ENCODE data around the gene C12orf42. TPM values are rescaled to one million over a fixed set of nuclear protein-coding genes. Genes with fewer than 3 reads are reported as not detected.
A peak's percentile ranks its signal among the peaks of the same experiment; 100 is the strongest.

C12orf42 gene
- total RNA-seq, 1 donor: not detected

- no peak for TF ChIP-seq CTCF (IDR thresholded peaks at IDR 0.05; ENCODE audit: insufficient read depth, low read depth, low read length)
- no peak for DNase-seq (ENCODE audit: low read depth)
- H3K4me3 ChIP-seq (ENCODE audit: low read depth, low read length): no peak overlapping the region
Measured at GRCh38 chr12:103513875-103514274, 18.1 kb upstream of the C12orf42 start.

GRCh38 chr12:103505371-103506236, 9.8 kb upstream of the C12orf42 start:
- no peak overlapping the region for H3K4me3 ChIP-seq (ENCODE audit: low read depth, low read length)
- TF ChIP-seq CTCF (IDR thresholded peaks at IDR 0.05; ENCODE audit: insufficient read depth, low read depth, low read length): no peak
- no peak for DNase-seq (ENCODE audit: low read depth)

GRCh38 chr12:103504606-103505005, 8.8 kb upstream of the C12orf42 start:
- no peak for TF ChIP-seq CTCF (IDR thresholded peaks at IDR 0.05; ENCODE audit: insufficient read depth, low read depth, low read length)
- DNase-seq (ENCODE audit: low read depth): no peak
- H3K4me3 ChIP-seq (ENCODE audit: low read depth, low read length): no peak overlapping the region

GRCh38 chr12:103503546-103504480, 8.0 kb upstream of the C12orf42 start:
- H3K4me3 ChIP-seq (ENCODE audit: low read depth, low read length): no peak overlapping the region
- no peak for DNase-seq (ENCODE audit: low read depth)
- TF ChIP-seq CTCF (IDR thresholded peaks at IDR 0.05; ENCODE audit: insufficient read depth, low read depth, low read length): peak; percentile 7

GRCh38 chr12:103501447-103501846, 5.7 kb upstream of the C12orf42 start:
- H3K4me3 ChIP-seq (ENCODE audit: low read depth, low read length): no peak overlapping the region
- TF ChIP-seq CTCF (IDR thresholded peaks at IDR 0.05; ENCODE audit: insufficient read depth, low read depth, low read length): no peak
- DNase-seq (ENCODE audit: low read depth): no peak

- TF ChIP-seq CTCF (IDR thresholded peaks at IDR 0.05; ENCODE audit: insufficient read depth, low read depth, low read length): no peak
- DNase-seq (ENCODE audit: low read depth): no peak
- no peak overlapping the region for H3K4me3 ChIP-seq (ENCODE audit: low read depth, low read length)
Measured at GRCh38 chr12:103499571-103499970, 3.8 kb upstream of the C12orf42 start.

All from fibroblast of villous mesenchyme (primary cell).